UCSD-AML1 (cell line): Measurements from ENCODE around the gene SDR42E2.
"Not testable (repeated sequence)": the region's sequence is repeated elsewhere in the genome, so short reads cannot be mapped to it uniquely, and the experiment has no call there.

ENCODE experiments used
- DNase-seq: peaks from one replicate; lab custom pipeline; 2025; ENCODE audit not compliant: unreplicated experiment; lab: John Stamatoyannopoulos, UW

The SDR42E2 gene

GRCh38 chr16:22190776-22191531, 28.6 kb downstream of the SDR42E2 start:
- DNase-seq, result peak; percentile 100

GRCh38 chr16:22191532-22192260, 29.4 kb downstream of the SDR42E2 start:
- no peak for DNase-seq

- peak; percentile 78 for DNase-seq
These were observed 30.2 kb downstream of the SDR42E2 start for GRCh38 chr16:22192261-22193062.

GRCh38 chr16:22193063-22193411, 30.7 kb downstream of the SDR42E2 start:
- DNase-seq, result no peak

GRCh38 chr16:22194707-22195444, 32.6 kb downstream of the SDR42E2 start:
- DNase-seq, result no peak

GRCh38 chr16:22195445-22195694, 33.1 kb downstream of the SDR42E2 start:
- DNase-seq, result no peak

GRCh38 chr16:22195695-22196558, 33.6 kb downstream of the SDR42E2 start:
- peak; percentile 94 for DNase-seq

- not testable (repeated sequence) for DNase-seq
These were observed 34.4 kb downstream of the SDR42E2 start for GRCh38 chr16:22196559-22197168.

- no peak for DNase-seq
These were observed 36.4 kb downstream of the SDR42E2 start for GRCh38 chr16:22198547-22199293.

GRCh38 chr16:22202261-22202637, 39.9 kb downstream of the SDR42E2 start:
- DNase-seq, result no peak

GRCh38 chr16:22203091-22203490, 40.8 kb downstream of the SDR42E2 start:
- DNase-seq, result no peak

- no peak for DNase-seq
These were observed 41.9 kb downstream of the SDR42E2 start for GRCh38 chr16:22204091-22204655.

- DNase-seq, result no peak
These were observed 43.3 kb downstream of the SDR42E2 start for GRCh38 chr16:22205577-22206012.

- peak; percentile 95 for DNase-seq
These were observed 43.9 kb downstream of the SDR42E2 start, which contains the start of gene EEF2K for GRCh38 chr16:22206013-22206841. TSS of gene EEF2K (plus strand) at chr16:22206278. CDS start at chr16:22225730, 19,452 bp downstream.

GRCh38 chr16:22206842-22207714, 44.8 kb downstream of the SDR42E2 start:
- peak; percentile 67 for DNase-seq

- DNase-seq, result no peak
These were observed 45.5 kb downstream of the SDR42E2 start for GRCh38 chr16:22207715-22208360.
